ENCODE measurements around the gene TULP3. TPM values are rescaled to one million over a fixed set of nuclear protein-coding genes. Genes with fewer than 3 reads are reported as not detected.

Gene TULP3
- total and polyA plus RNA-seq, 2 donors (not counting 1 experiment from before 2014, with no cell fraction given), result 39.3 to 47.0 TPM

GRCh38 chr12:2891240-2892053, 756 bp downstream of the TULP3 start:
- TF ChIP-seq EZH2 (IDR thresholded peaks at IDR 0.05; ENCODE audit: low read length, missing control alignments) (no peak), CTCF (conservative IDR thresholded peaks at IDR 0.05 in 1 of 2, IDR thresholded peaks at IDR 0.05 in 1 of 2; ENCODE audit: low read depth in 1 of 2, low read length in 2 of 2) (no peak)
- H3K27me3 ChIP-seq (ENCODE audit: control insufficient read depth, insufficient read depth, low read length), result no peaks in the 10 kb centered on the region
- H4K20me1 ChIP-seq (ENCODE audit: control insufficient read depth, extremely low read depth, insufficient read depth, low read length), result no peaks in the 10 kb centered on the region
- H3K9ac ChIP-seq (ENCODE audit: insufficient read depth, low read length), result peak overlapping the region; percentile 92
- peaks cover 39% of the 10 kb centered on the region for H3K79me2 ChIP-seq (ENCODE audit: control insufficient read depth, insufficient read depth, low read length)
- DNase-seq (ENCODE audit: low read depth in 2 of 2), result peak; percentile 60 to 70
- peak overlapping the region; percentile 92 for H3K27ac ChIP-seq (ENCODE audit: insufficient read depth, low read length)
- peak overlapping the region; percentile 80 to 92 (median 90) for H3K4me3 ChIP-seq (replicated peaks in 1 of 4; ENCODE audit: control extremely low read depth in 1 of 4, insufficient read depth in 1 of 4, low read depth in 3 of 4, low read length in 4 of 4)
- peak overlapping the region; percentile 83 for H3K4me2 ChIP-seq (ENCODE audit: extremely low read depth, insufficient read depth, low read length)
- H3K4me1 ChIP-seq (ENCODE audit: control insufficient read depth, extremely low read depth, insufficient read depth, low read length), result peaks cover 5% of the 10 kb centered on the region
- no peaks in the 10 kb centered on the region for H3K9me3 ChIP-seq (ENCODE audit: control insufficient read depth, insufficient read depth, low read depth, low read length)
- H3K36me3 ChIP-seq (ENCODE audit: control insufficient read depth, insufficient read depth, low read length), result no peaks in the 10 kb centered on the region
- H2AFZ ChIP-seq (ENCODE audit: low read length), result peak overlapping the region; percentile 7

- no peak overlapping the region for H2AFZ ChIP-seq (ENCODE audit: low read length)
- no peaks in the 10 kb centered on the region for H3K27me3 ChIP-seq (ENCODE audit: control insufficient read depth, insufficient read depth, low read length)
- DNase-seq (ENCODE audit: low read depth in 2 of 2), result peak in 1 of 2 donors; percentile 28
- peaks cover under 1% of the 10 kb centered on the region for H3K36me3 ChIP-seq (ENCODE audit: control insufficient read depth, insufficient read depth, low read length)
- peak overlapping the region; percentile 80 to 92 (median 90) for H3K4me3 ChIP-seq (replicated peaks in 1 of 4; ENCODE audit: control extremely low read depth in 1 of 4, insufficient read depth in 1 of 4, low read depth in 3 of 4, low read length in 4 of 4)
- no peaks in the 10 kb centered on the region for H3K9me3 ChIP-seq (ENCODE audit: control insufficient read depth, insufficient read depth, low read depth, low read length)
- H3K27ac ChIP-seq (ENCODE audit: insufficient read depth, low read length), result peak overlapping the region; percentile 92
- H3K4me2 ChIP-seq (ENCODE audit: extremely low read depth, insufficient read depth, low read length), result peak overlapping the region; percentile 83
- no peak overlapping the region for H3K9ac ChIP-seq (ENCODE audit: insufficient read depth, low read length)
- peaks cover 46% of the 10 kb centered on the region for H3K79me2 ChIP-seq (ENCODE audit: control insufficient read depth, insufficient read depth, low read length)
- H3K4me1 ChIP-seq (ENCODE audit: control insufficient read depth, extremely low read depth, insufficient read depth, low read length), result peaks cover 5% of the 10 kb centered on the region
- H4K20me1 ChIP-seq (ENCODE audit: control insufficient read depth, extremely low read depth, insufficient read depth, low read length), result no peaks in the 10 kb centered on the region
- TF ChIP-seq EZH2 (IDR thresholded peaks at IDR 0.05; ENCODE audit: low read length, missing control alignments) (no peak), CTCF (conservative IDR thresholded peaks at IDR 0.05 in 1 of 2, IDR thresholded peaks at IDR 0.05 in 1 of 2; ENCODE audit: low read depth in 1 of 2, low read length in 2 of 2) (no peak)
Observed at GRCh38 chr12:2892246-2892645, 1.6 kb downstream of the TULP3 start.

GRCh38 chr12:2893007-2893406, 2.3 kb downstream of the TULP3 start:
- Histone ChIP-seq H3K79me2 (ENCODE audit: control insufficient read depth, insufficient read depth, low read length) (peaks cover 50% of the 10 kb centered on the region), H3K27me3 (ENCODE audit: control insufficient read depth, insufficient read depth, low read length) (no peaks in the 10 kb centered on the region), H3K9ac (ENCODE audit: insufficient read depth, low read length) (peak overlapping the region; percentile 36), H3K4me3 (replicated peaks in 1 of 4; ENCODE audit: control extremely low read depth in 1 of 4, insufficient read depth in 1 of 4, low read depth in 3 of 4, low read length in 4 of 4) (peak overlapping the region in 1 of 4 experiments; percentile 92), H3K4me1 (ENCODE audit: control insufficient read depth, extremely low read depth, insufficient read depth, low read length) (peaks cover 5% of the 10 kb centered on the region), H3K27ac (ENCODE audit: insufficient read depth, low read length) (peak overlapping the region; percentile 74), H3K9me3 (ENCODE audit: control insufficient read depth, insufficient read depth, low read depth, low read length) (no peaks in the 10 kb centered on the region), H2AFZ (ENCODE audit: low read length) (no peak overlapping the region), H3K36me3 (ENCODE audit: control insufficient read depth, insufficient read depth, low read length) (peaks cover 1% of the 10 kb centered on the region), H3K4me2 (ENCODE audit: extremely low read depth, insufficient read depth, low read length) (peak overlapping the region; percentile 3), H4K20me1 (ENCODE audit: control insufficient read depth, extremely low read depth, insufficient read depth, low read length) (no peaks in the 10 kb centered on the region)
- peak; percentile 91 to 92 for DNase-seq (ENCODE audit: low read depth in 2 of 2)
- TF ChIP-seq EZH2 (IDR thresholded peaks at IDR 0.05; ENCODE audit: low read length, missing control alignments) (no peak), CTCF (conservative IDR thresholded peaks at IDR 0.05 in 1 of 2, IDR thresholded peaks at IDR 0.05 in 1 of 2; ENCODE audit: low read depth in 1 of 2, low read length in 2 of 2) (no peak)
